Measurements from ENCODE around the gene QDPR.

The QDPR gene

GRCh38 chr4:17526695-17527477, 15.0 kb upstream of the QDPR start:
- no peak for DNase-seq

- DNase-seq: no peak
These were observed 11.8 kb upstream of the QDPR start for GRCh38 chr4:17523662-17524061.

- DNase-seq: no peak
These were observed 9.7 kb upstream of the QDPR start for GRCh38 chr4:17521595-17521994.

GRCh38 chr4:17517664-17518063, 5.8 kb upstream of the QDPR start:
- DNase-seq: no peak

- DNase-seq: no peak
These were observed 5.1 kb upstream of the QDPR start for GRCh38 chr4:17516980-17517379.

DNA sequence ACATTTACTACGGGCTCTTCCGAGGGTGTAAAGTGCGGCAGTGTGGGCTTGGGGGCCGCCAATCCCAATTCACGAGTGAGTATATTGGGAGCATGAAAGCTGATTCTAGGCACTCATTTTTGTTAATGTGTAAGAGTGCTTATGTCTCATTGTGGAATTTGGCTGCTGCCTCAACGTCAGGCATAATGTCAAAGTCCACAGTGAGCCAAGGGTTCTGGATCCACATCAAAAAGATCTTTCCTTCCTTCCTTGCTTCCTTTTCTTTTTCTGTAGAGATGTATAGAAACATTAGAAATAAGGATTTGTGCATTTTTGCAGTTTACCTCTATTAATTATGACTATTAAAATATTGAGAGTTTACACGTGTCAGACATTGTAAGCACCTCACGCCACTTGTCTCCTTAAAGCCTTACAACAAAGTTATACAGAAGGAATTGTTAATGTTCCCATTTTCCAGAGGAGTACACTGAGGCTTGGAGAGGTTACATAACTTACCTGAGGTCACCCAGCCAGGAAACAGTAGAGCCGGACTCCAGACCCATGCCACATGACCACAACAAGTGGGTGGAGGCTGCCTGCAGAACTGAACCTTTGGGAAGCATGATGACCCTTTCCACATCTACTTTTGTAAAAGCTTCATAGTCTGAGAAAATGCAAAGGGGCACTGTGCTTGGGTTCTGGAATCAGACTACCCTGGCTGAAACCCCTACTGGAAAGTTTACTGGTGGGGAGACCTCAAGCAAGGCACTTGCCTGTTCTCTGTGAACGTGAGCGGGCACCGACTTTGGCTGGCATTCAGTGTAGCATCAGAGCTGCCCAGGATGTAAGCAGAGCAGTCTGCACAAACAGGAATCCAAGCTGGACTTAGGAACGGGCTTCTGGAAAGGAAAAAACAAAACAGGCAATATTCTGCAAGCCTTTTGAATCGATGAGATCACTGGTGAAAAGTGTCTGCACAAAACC, 3.8 kb upstream of the QDPR start:
- DNase-seq: no peak

- DNase-seq: no peak
These were observed 3.0 kb upstream of the QDPR start, which contains the start of gene CLRN2 for GRCh38 chr4:17514865-17515264. TSS of gene CLRN2 (plus strand) at chr4:17515165. CDS start at chr4:17515267, 102 bp downstream.

GRCh38 chr4:17512973-17513665, 1.2 kb upstream of the QDPR start:
- DNase-seq: no peak

GRCh38 chr4:17511509-17511949, 361 bp downstream of the QDPR start:
- no peak for DNase-seq

GRCh38 chr4:17511051-17511450, 839 bp downstream of the QDPR start:
- no peak for DNase-seq

GRCh38 chr4:17510582-17510981, 1.3 kb downstream of the QDPR start:
- no peak for DNase-seq

- no peak for DNase-seq
These were observed 7.8 kb downstream of the QDPR start for GRCh38 chr4:17504081-17504480.

- DNase-seq: no peak
These were observed 9.1 kb downstream of the QDPR start for GRCh38 chr4:17502756-17503155.

DNA sequence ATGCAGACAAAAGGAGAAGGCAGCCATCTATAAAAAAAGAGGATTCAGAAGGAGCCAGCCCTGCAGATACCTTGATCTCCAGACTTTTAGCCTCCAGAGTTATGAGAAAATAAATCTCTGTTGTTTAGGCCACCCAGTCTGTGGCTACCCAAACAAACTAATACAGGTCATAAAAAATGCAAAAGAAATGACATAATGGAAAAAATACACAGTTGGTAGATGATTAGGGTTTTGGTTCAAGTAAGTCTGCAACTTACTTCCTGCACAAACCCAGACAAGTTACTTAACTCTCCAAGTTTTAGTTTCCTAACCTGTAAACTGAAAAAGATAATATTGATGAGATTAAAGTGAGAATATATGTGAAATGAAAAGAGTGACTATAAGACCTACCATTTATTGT, 11.3 kb downstream of the QDPR start:
- no peak for DNase-seq

DNA sequence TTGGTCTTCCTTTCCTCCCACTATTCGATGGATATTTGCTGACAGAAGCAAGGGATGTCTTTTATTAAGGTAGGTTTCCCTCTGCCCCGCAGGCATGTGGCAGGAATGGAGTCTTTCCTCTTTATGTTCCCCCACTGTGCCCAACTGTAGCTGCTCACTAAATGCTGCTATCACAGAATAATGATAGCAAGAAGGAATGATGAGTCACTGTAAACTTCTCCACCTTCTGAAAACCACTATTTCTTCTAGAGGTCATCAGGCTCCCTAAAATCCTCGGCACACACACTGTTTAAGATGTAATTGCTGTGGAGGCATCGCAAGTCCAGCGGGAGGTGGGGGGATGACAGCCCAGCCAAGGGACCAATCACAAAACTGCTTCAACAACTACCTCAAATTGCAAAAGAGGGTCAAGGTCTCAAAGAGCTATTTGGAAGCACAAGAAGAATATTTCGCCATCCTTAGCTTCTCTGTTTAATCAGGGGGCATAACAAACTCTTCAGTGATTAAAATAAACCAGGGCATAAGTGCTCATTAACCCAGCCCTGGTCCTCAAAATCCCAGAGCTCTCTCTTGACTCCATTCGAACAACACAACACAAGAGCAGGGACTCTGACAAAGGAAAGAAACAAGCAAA, 13.9 kb downstream of the QDPR start:
- no peak for DNase-seq

DNA sequence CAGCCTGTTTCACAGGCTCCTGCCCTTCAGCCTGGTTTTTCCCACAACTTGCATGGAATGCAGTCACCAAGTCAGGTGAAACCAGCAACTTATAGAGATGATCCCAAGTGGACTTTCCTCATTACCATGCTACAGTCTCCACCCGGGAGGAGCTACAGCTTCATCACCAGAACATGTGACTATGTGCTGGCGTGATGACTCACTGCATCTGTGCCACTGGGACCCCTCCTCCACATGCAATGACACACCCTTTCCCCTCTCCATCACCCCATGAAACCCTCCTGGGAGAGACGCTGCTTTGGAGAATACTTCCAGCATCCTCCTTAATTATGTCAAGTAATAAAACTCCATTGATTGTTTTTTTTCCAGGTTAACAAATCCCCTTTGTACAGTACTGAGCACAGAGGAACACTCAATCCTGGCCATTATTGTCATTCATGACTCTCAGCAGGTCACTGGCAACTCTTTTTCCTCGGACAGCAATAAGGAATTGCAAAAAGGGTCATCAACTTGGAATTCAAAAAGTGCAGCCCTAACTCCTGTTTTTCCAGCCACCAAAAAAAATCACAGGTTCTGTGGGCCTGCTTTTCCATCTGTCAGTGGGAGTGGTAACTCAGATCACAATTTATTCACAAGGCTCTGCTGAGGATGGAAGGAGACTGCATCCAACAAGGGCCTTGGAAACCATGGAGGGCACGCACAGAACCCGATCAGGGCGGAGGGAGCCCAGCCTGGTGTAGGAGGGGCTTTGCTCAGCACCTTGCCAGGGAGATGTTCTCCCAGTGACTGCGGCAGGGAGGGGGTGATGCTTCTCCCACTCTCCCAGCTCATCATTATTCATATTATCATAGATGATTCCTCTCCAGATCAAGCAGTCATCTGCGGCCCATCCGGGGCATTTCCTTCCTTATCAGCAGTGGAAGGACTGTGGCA, 17.4 kb downstream of the QDPR start:
- DNase-seq: no peak

DNA sequence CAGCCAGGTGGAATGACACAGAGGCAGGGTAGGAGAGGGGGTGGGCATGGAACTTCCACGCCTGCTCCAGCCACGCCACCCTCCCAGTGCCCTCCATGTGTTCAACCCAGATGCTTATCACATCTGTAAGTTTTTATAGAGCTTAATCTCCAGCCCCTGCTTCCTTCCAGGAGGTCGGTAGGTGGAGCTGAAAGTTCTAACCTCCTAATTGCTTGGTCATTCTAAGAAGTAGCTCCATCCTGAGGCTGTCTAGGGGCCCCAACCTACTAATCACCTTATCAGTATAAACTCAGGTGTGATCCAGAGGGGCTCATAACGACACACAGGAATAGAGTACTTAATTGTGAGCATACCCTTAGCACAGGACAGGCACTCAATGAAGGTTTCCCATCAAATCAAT, 18.3 kb downstream of the QDPR start:
- DNase-seq: no peak

DNA sequence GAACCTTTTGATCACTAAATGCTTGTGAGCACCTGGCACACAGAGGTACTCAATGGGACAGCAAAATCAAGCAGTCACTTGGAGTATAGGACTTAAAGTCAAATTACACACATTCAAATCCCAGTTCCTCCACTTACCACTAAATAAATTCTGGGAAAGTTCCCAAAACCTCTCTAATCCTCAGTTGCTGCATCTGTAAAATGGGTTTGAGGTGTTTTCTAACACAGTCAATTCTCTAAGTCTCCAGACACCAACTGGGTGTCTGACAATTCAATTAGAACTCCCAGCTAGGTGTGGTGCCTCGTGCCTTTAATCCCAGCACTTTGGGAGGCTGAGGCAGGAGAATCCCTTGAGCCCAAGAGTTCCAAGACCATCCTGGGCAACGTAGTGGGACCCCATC, 19.0 kb downstream of the QDPR start:
- DNase-seq: no peak

- no peak for DNase-seq
These were observed 19.7 kb downstream of the QDPR start for GRCh38 chr4:17492058-17492741.

- no peak for DNase-seq
These were observed 20.7 kb downstream of the QDPR start for GRCh38 chr4:17491196-17491595.

GRCh38 chr4:17490575-17491059, 21.3 kb downstream of the QDPR start:
- DNase-seq: no peak

Data from activated CD4-positive, alpha-beta T cell treated with anti-CD3 and anti-CD28 coated beads for 1 hour (primary cell).